ENCODE measurements around the gene EDDM3A. TPM values are rescaled to one million over a fixed set of nuclear protein-coding genes. Genes with fewer than 3 reads are reported as not detected.
"Not testable (repeated sequence)": the region's sequence is repeated elsewhere in the genome, so short reads cannot be mapped to it uniquely, and the experiment has no call there.

EDDM3A gene
- total RNA-seq, 4 donors from 2014 or later = not detected

GRCh38 chr14:20755037-20755436 lies 9.3 kb downstream of the EDDM3A start:
- Histone ChIP-seq H3K4me3 (no peak overlapping the region), H3K4me1 (no peaks in the 10 kb centered on the region), H3K36me3 (no peaks in the 10 kb centered on the region), H3K9me3 (peaks cover 3 to 13% of the 10 kb centered on the region in 2 donors), H3K27me3 (no peaks in the 10 kb centered on the region), H3K27ac (no peak overlapping the region)
- in situ Hi-C loops (cut with MboI; ENCODE audit: low pct_ligation_motif_present in 1 of 4, low pct_unique_long_range_greater_than_20kb in 1 of 4, low sequenced_read_pairs in 3 of 4) (no loop called here), intact Hi-C loops (cut with DNase I; ENCODE audit: low total_unique reads) (no loop called here)
- TF ChIP-seq CTCF (IDR thresholded peaks at IDR 0.05) (no peak), POLR2AphosphoS5 (IDR thresholded peaks at IDR 0.05) (no peak), POLR2A (IDR thresholded peaks at IDR 0.05) (no peak), EP300 (IDR thresholded peaks at IDR 0.05; ENCODE audit: low read depth) (no peak)
- 84% methylated on average over 6 of the region's 6 CpGs; no CpG with 5 or more reads in 1 of the 2 donors for WGBS, 2 donors (ENCODE audit: low coverage in 1 of 2)
- no peak for DNase-seq

GRCh38 chr14:20757965-20758364 lies 12.3 kb downstream of the EDDM3A start:
- Histone ChIP-seq H3K27me3 (no peaks in the 10 kb centered on the region), H3K9me3 (peaks cover 0 to under 1% of the 10 kb centered on the region in 2 donors), H3K4me3 (no peak overlapping the region), H3K27ac (no peak overlapping the region), H3K4me1 (no peaks in the 10 kb centered on the region), H3K36me3 (no peaks in the 10 kb centered on the region)
- peak; percentile 34 for DNase-seq
- WGBS, 2 donors (ENCODE audit: low coverage in 1 of 2) = 55 to 59% methylated on average over 4 of the region's 4 CpGs
- TF ChIP-seq CTCF (IDR thresholded peaks at IDR 0.05) (peak in 3 of 5 experiments; percentile 24 to 28 (median 25)), POLR2AphosphoS5 (IDR thresholded peaks at IDR 0.05) (no peak), EP300 (IDR thresholded peaks at IDR 0.05; ENCODE audit: low read depth) (no peak), POLR2A (IDR thresholded peaks at IDR 0.05) (no peak)
- in situ Hi-C loops (cut with MboI; ENCODE audit: low pct_ligation_motif_present in 1 of 4, low pct_unique_long_range_greater_than_20kb in 1 of 4, low sequenced_read_pairs in 3 of 4) = no loop called here
- intact Hi-C loops (cut with DNase I; ENCODE audit: low total_unique reads) = no loop called here

GRCh38 chr14:20759465-20759864 lies 13.8 kb downstream of the EDDM3A start:
- 85 to 92% methylated on average over 2 to 5 of the region's 5 CpGs for WGBS, 2 donors (ENCODE audit: low coverage in 1 of 2)
- H3K27me3 ChIP-seq; in situ Hi-C loops (cut with MboI; ENCODE audit: low pct_ligation_motif_present in 1 of 4, low pct_unique_long_range_greater_than_20kb in 1 of 4, low sequenced_read_pairs in 3 of 4); H3K4me3 ChIP-seq; H3K36me3 ChIP-seq; intact Hi-C loops (cut with DNase I; ENCODE audit: low total_unique reads); H3K27ac ChIP-seq; H3K9me3 ChIP-seq; DNase-seq; H3K4me1 ChIP-seq: not testable (repeated sequence)

- no peak for TF ChIP-seq POLR2AphosphoS5 (IDR thresholded peaks at IDR 0.05)
- TF ChIP-seq CTCF (IDR thresholded peaks at IDR 0.05) = no peak
- TF ChIP-seq POLR2A (IDR thresholded peaks at IDR 0.05) = no peak
- no peak for TF ChIP-seq EP300 (IDR thresholded peaks at IDR 0.05; ENCODE audit: low read depth)
- H3K27me3 ChIP-seq = no peaks in the 10 kb centered on the region
- no peaks in the 10 kb centered on the region for H3K36me3 ChIP-seq
- no peak overlapping the region for H3K27ac ChIP-seq
- DNase-seq = no peak
- in situ Hi-C loops (cut with MboI; ENCODE audit: low pct_ligation_motif_present in 1 of 4, low pct_unique_long_range_greater_than_20kb in 1 of 4, low sequenced_read_pairs in 3 of 4) (no loop called here), intact Hi-C loops (cut with DNase I; ENCODE audit: low total_unique reads) (no loop called here)
- H3K4me3 ChIP-seq = no peak overlapping the region
- H3K4me1 ChIP-seq = no peaks in the 10 kb centered on the region
- no peaks in the 10 kb centered on the region for H3K9me3 ChIP-seq
These were observed 15.3 kb downstream of the EDDM3A start for GRCh38 chr14:20760950-20761349.

GRCh38 chr14:20768593-20768892 lies 22.9 kb downstream of the EDDM3A start:
- in situ Hi-C loops (cut with MboI; ENCODE audit: low pct_ligation_motif_present in 1 of 4, low pct_unique_long_range_greater_than_20kb in 1 of 4, low sequenced_read_pairs in 3 of 4) (no loop called here), intact Hi-C loops (cut with DNase I; ENCODE audit: low total_unique reads) (no loop called here)
- no peaks in the 10 kb centered on the region for H3K27me3 ChIP-seq
- no peak for DNase-seq
- H3K9me3 ChIP-seq = no peaks in the 10 kb centered on the region
- no peak for TF ChIP-seq POLR2AphosphoS5 (IDR thresholded peaks at IDR 0.05)
- no peak for TF ChIP-seq CTCF (IDR thresholded peaks at IDR 0.05)
- TF ChIP-seq POLR2A (IDR thresholded peaks at IDR 0.05) = no peak
- TF ChIP-seq EP300 (IDR thresholded peaks at IDR 0.05; ENCODE audit: low read depth) = no peak
- WGBS, 2 donors (ENCODE audit: low coverage in 1 of 2) = 91 to 92% methylated on average over 2 to 3 of the region's 3 CpGs
- H3K4me3 ChIP-seq = no peak overlapping the region
- H3K4me1 ChIP-seq = no peaks in the 10 kb centered on the region
- H3K36me3 ChIP-seq = no peaks in the 10 kb centered on the region
- no peak overlapping the region for H3K27ac ChIP-seq
